HG03565 (cell line): ENCODE data around the gene FAM240A.

Experiments
- ATAC-seq: cut with Tn5 transposase; IDR thresholded peaks from one replicate; pipeline ENCODE4 v1.9.1; 2021; ENCODE audit warnings: mild to moderate bottlenecking, moderate library complexity; ENCODE audit not compliant: unreplicated experiment

The FAM240A gene

GRCh38 chr3:46671541-46672348 lies 59.4 kb downstream of the FAM240A start:
- ATAC-seq = no peak

GRCh38 chr3:46672349-46672695 lies 60.0 kb downstream of the FAM240A start:
- ATAC-seq = no peak

GRCh38 chr3:46673151-46674030 lies 61.1 kb downstream of the FAM240A start:
- ATAC-seq = no peak

- ATAC-seq = no peak
Observed at GRCh38 chr3:46674031-46674845, 61.9 kb downstream of the FAM240A start.

- ATAC-seq = no peak
Observed at GRCh38 chr3:46675426-46675825, 63.1 kb downstream of the FAM240A start.
